Stimulated activated naive B cell treated with anti-CD40 and anti-IgM and Interleukin-4, amounts not matched to agents 10 μg/mL and 1 μg/mL and 100 μg/mL, for 72 hours (primary cell): ENCODE measurements around the gene ANKRD27.
A peak's percentile ranks its signal among the peaks of the same experiment; 100 is the strongest.
"Not testable (repeated sequence)": the region's sequence is repeated elsewhere in the genome, so short reads cannot be mapped to it uniquely, and the experiment has no call there.

ENCODE experiments used
- ATAC-seq, 2 donors: fragments of 150-1000 bp; cut with Tn5 transposase; replicated peaks; 2 replicates each; pipeline ENCODE4 v1.10.0; 2021; ENCODE audit warnings: moderate library complexity in 1 of 2
- DNase-seq: peaks from one replicate; pipeline ENCODE4 v3.0.0; 2021
- H3K27ac Mint-ChIP-seq: one replicate; pipeline ENCODE4 v1.8.0; 2022; ENCODE audit warnings: mild to moderate bottlenecking, mixed read lengths
- H3K27me3 Mint-ChIP-seq, 2 donors: one replicate each; pipeline ENCODE4 v1.8.0; 2022; ENCODE audit warnings: mixed read lengths in 2 of 2
- H3K36me3 Mint-ChIP-seq, 2 donors: one replicate each; pipeline ENCODE4 v1.8.0; 2022; ENCODE audit warnings: mixed read lengths in 2 of 2, mild to moderate bottlenecking in 1 of 2
- H3K4me1 Mint-ChIP-seq, 2 donors: one replicate each; pipeline ENCODE4 v1.8.0; 2022; ENCODE audit warnings: mixed read lengths in 2 of 2, mild to moderate bottlenecking in 1 of 2
- H3K4me3 Mint-ChIP-seq, 2 donors: one replicate each; pipeline ENCODE4 v1.8.0; 2022; ENCODE audit warnings: mild to moderate bottlenecking in 2 of 2, mixed read lengths in 2 of 2, moderate library complexity in 1 of 2
- H3K9me3 Mint-ChIP-seq, 2 donors: one replicate each; pipeline ENCODE4 v1.8.0; 2022; ENCODE audit warnings: mixed read lengths in 2 of 2, mild to moderate bottlenecking in 1 of 2

Gene ANKRD27

DNA sequence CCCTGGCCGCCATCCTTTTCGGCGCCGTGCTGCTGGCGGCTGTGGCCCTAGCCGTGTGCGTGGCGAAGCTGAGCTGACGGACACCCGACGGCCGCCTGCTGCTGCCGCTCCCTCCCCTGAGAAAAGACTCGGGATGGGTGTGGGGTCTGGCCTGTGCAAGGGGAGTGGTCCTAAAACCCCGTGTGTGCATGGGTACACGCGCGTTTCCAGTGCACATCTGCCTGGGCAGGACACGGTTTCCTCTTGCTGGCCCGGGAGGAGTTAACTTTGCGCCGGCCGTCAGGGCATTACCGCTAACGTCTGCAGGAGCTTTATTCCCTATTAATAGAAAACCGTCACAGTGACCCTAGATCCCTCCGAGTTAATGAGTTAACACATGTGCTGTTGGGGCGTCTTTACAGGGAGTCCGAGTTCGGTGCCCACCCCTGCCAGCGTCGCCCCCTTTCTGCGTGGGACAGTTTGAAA lies 1.9 kb upstream of the ANKRD27 start:
- Mint-ChIP-seq H3K9me3 (no peaks in the 10 kb centered on the region), H3K27ac (no peak overlapping the region), H3K4me3 (peak overlapping the region in 1 of 2 donors; percentile 30)

GRCh38 chr19:32676186-32676894 lies 1.4 kb upstream of the ANKRD27 start:
- peaks cover 0 to 3% of the 10 kb centered on the region in 2 donors for H3K36me3 Mint-ChIP-seq
- no peak for DNase-seq
- H3K27me3 Mint-ChIP-seq: peaks cover 13 to 24% of the 10 kb centered on the region in 2 donors
- ATAC-seq: no peak
- peak overlapping the region; percentile 84 to 86 for H3K4me3 Mint-ChIP-seq
- H3K27ac Mint-ChIP-seq: peak overlapping the region; percentile 81
- peaks cover 16 to 47% of the 10 kb centered on the region in 2 donors for H3K4me1 Mint-ChIP-seq
- no peaks in the 10 kb centered on the region for H3K9me3 Mint-ChIP-seq

More for the DNA sequence above, 1.9 kb upstream of the ANKRD27 start:
- ATAC-seq: no peak
- Mint-ChIP-seq H3K4me1 (peaks cover 15 to 43% of the 10 kb centered on the region in 2 donors), H3K36me3 (peaks cover 0 to 3% of the 10 kb centered on the region in 2 donors), H3K27me3 (peaks cover 13 to 24% of the 10 kb centered on the region in 2 donors)
- DNase-seq: no peak

GRCh38 chr19:32675720-32676185 lies 773 bp upstream of the ANKRD27 start, which contains the start of gene RGS9BP:
TSS of gene RGS9BP (plus strand) at chr19:32675848. CDS start at chr19:32676264, 416 bp downstream.
- DNase-seq (peak; percentile 32), ATAC-seq (peak; percentile 31 to 33)
- H3K27ac Mint-ChIP-seq: peak within 1 kb of the TSS; percentile 81
- H3K36me3 Mint-ChIP-seq: peaks cover 0 to 3% of the 10 kb centered on the region in 2 donors
- H3K4me1 Mint-ChIP-seq: peaks cover 16 to 47% of the 10 kb centered on the region in 2 donors
- no peaks in the 10 kb centered on the region for H3K9me3 Mint-ChIP-seq
- H3K4me3 Mint-ChIP-seq: peak within 1 kb of the TSS; percentile 84 to 86
- peaks cover 13 to 24% of the 10 kb centered on the region in 2 donors for H3K27me3 Mint-ChIP-seq

DNA sequence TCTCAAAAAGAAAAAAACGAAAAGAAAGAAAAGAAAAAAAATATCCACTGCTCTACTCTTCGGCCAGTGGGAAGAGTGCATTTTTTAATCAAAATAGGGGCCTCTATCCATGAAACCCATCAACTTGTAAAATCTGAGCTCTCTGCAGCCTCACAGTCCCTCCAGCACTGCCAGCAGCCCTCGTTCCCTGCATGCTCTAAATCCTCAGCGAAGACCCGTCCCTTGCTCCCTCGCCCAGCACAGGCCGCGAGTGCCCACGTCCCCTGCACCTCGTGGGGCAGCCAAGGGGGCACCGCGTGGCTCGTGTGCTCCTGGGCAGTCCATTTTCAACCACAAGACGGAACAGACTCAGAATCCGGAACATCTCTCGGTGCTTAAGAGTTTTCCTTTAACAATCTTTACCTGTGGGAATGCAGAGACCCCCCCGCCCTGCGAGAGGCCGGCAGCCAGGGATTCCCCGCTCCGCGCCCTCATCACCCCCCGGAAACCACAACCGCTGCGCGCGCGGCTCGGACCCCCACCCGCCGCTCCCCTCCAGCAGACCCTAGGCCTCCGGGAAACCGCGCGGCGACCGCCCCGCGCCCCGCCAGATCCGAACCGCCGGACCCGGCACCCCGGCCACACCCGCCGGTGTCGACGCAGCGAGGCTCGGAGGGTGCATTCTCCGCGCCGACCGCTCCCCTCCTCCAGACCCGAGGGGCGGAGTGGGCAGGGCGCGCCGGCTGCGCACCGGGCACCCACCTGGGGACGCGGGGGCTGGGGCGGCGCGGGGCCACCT lies 638 bp downstream of the ANKRD27 start:
- no peak for DNase-seq
- H3K27me3 Mint-ChIP-seq: peaks cover 13 to 24% of the 10 kb centered on the region in 2 donors
- peak overlapping the region; percentile 94 for H3K27ac Mint-ChIP-seq
- H3K4me1 Mint-ChIP-seq: peaks cover 22 to 52% of the 10 kb centered on the region in 2 donors
- no peak for ATAC-seq
- H3K36me3 Mint-ChIP-seq: peaks cover 5 to 8% of the 10 kb centered on the region in 2 donors
- peak overlapping the region; percentile 86 to 93 for H3K4me3 Mint-ChIP-seq
- no peaks in the 10 kb centered on the region for H3K9me3 Mint-ChIP-seq

- ATAC-seq (no peak), DNase-seq (no peak)
- Mint-ChIP-seq H3K36me3 (peaks cover 9% of the 10 kb centered on the region in 2 donors), H3K4me1 (peaks cover 24 to 52% of the 10 kb centered on the region in 2 donors), H3K4me3 (peak overlapping the region; percentile 86 to 93), H3K9me3 (no peaks in the 10 kb centered on the region), H3K27me3 (peaks cover 13 to 24% of the 10 kb centered on the region in 2 donors), H3K27ac (no peak overlapping the region)
Measured at GRCh38 chr19:32673573-32673972, 1.4 kb downstream of the ANKRD27 start.

- Mint-ChIP-seq H3K27me3 (peaks cover 13 to 17% of the 10 kb centered on the region in 2 donors), H3K9me3 (no peaks in the 10 kb centered on the region), H3K36me3 (peaks cover 9 to 10% of the 10 kb centered on the region in 2 donors), H3K4me1 (peaks cover 24 to 52% of the 10 kb centered on the region in 2 donors), H3K4me3 (peak overlapping the region in 1 of 2 donors; percentile 18), H3K27ac (no peak overlapping the region)
- ATAC-seq (no peak), DNase-seq (no peak)
Measured at GRCh38 chr19:32672841-32673240, 2.1 kb downstream of the ANKRD27 start.

GRCh38 chr19:32671883-32672593 lies 2.9 kb downstream of the ANKRD27 start:
- Mint-ChIP-seq H3K4me3 (no peak overlapping the region), H3K4me1 (peaks cover 23 to 45% of the 10 kb centered on the region in 2 donors), H3K36me3 (peaks cover 10 to 11% of the 10 kb centered on the region in 2 donors), H3K27ac (no peak overlapping the region), H3K9me3 (no peaks in the 10 kb centered on the region), H3K27me3 (peaks cover 6 to 9% of the 10 kb centered on the region in 2 donors)
- DNase-seq (no peak), ATAC-seq (no peak)

- Mint-ChIP-seq H3K4me1 (peaks cover 21 to 33% of the 10 kb centered on the region in 2 donors), H3K4me3 (no peak overlapping the region), H3K9me3 (no peaks in the 10 kb centered on the region), H3K36me3 (peaks cover 10 to 20% of the 10 kb centered on the region in 2 donors), H3K27ac (no peak overlapping the region), H3K27me3 (no peaks in the 10 kb centered on the region)
- no peak for DNase-seq
- ATAC-seq: no peak
Measured at GRCh38 chr19:32669310-32669709, 5.7 kb downstream of the ANKRD27 start.

GRCh38 chr19:32666084-32666483 lies 8.9 kb downstream of the ANKRD27 start:
- Mint-ChIP-seq H3K4me1 (peaks cover 12 to 13% of the 10 kb centered on the region in 2 donors), H3K36me3 (peaks cover 7 to 20% of the 10 kb centered on the region in 2 donors), H3K27ac (no peak overlapping the region), H3K4me3 (no peak overlapping the region), H3K9me3 (no peaks in the 10 kb centered on the region), H3K27me3 (no peaks in the 10 kb centered on the region)
- no peak for ATAC-seq
- DNase-seq: no peak

GRCh38 chr19:32662186-32662585 lies 12.8 kb downstream of the ANKRD27 start:
- ATAC-seq: peak; percentile 59 to 63
- Mint-ChIP-seq H3K9me3 (no peaks in the 10 kb centered on the region), H3K4me1 (peaks cover 5 to 7% of the 10 kb centered on the region in 2 donors), H3K27me3 (no peaks in the 10 kb centered on the region), H3K27ac (no peak overlapping the region), H3K4me3 (no peak overlapping the region), H3K36me3 (peaks cover 0 to 16% of the 10 kb centered on the region in 2 donors)
- DNase-seq: no peak

GRCh38 chr19:32661318-32661717 lies 13.7 kb downstream of the ANKRD27 start:
- ATAC-seq (no peak), DNase-seq (no peak)
- Mint-ChIP-seq H3K36me3 (peaks cover 4 to 14% of the 10 kb centered on the region in 2 donors), H3K9me3 (no peaks in the 10 kb centered on the region), H3K4me1 (peaks cover 5 to 7% of the 10 kb centered on the region in 2 donors), H3K4me3 (no peak overlapping the region), H3K27ac (no peak overlapping the region), H3K27me3 (no peaks in the 10 kb centered on the region)

DNA sequence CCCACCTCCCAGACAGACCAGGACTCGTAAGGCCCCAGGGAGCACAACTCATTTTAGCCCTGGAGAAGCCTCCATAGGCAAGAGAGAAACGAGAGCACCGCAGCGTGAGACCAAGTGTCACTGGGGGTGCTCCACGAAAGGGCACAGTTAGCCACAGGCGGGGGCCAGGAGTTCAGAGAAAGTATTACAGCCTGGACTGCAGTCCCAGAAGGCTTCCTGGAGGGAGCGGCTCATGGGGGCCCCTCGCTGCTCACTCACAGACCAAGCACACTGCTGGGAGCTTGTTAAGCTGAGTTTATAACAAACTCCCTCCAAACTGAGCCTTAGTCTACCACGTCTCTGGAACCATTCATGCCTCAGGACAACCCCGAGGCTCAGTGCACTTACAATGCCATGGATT lies 16.5 kb downstream of the ANKRD27 start:
- DNase-seq: no peak
- ATAC-seq: no peak
- Mint-ChIP-seq H3K4me3 (no peak overlapping the region), H3K27ac (no peak overlapping the region), H3K4me1 (peaks cover 5 to 7% of the 10 kb centered on the region in 2 donors), H3K27me3 (no peaks in the 10 kb centered on the region), H3K9me3 (no peaks in the 10 kb centered on the region), H3K36me3 (peaks cover 19% of the 10 kb centered on the region in 2 donors)

DNA sequence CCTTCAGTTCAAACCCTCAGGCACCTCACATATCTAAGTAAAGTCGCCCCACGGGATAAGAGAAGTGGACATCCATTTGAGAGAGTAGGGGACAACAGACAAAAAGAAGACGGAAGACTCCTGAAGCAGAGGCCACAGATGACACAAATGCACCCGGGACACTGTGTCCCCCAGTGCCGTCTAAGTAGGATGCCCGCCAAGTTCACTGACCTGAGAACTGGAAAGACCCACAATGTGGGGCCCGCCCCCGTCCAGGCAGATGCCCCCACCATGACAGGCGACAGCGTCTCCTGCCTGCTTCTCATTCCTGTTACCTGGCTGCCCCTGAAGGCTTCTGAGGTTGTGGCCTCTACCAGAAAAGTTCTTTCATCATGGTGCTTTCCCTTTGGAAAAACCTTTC lies 16.9 kb downstream of the ANKRD27 start:
- no peak for ATAC-seq
- Mint-ChIP-seq H3K27ac (no peak overlapping the region), H3K36me3 (peaks cover 22 to 23% of the 10 kb centered on the region in 2 donors), H3K4me1 (peaks cover 4 to 7% of the 10 kb centered on the region in 2 donors), H3K27me3 (no peaks in the 10 kb centered on the region), H3K4me3 (no peak overlapping the region), H3K9me3 (no peaks in the 10 kb centered on the region)
- no peak for DNase-seq

DNA sequence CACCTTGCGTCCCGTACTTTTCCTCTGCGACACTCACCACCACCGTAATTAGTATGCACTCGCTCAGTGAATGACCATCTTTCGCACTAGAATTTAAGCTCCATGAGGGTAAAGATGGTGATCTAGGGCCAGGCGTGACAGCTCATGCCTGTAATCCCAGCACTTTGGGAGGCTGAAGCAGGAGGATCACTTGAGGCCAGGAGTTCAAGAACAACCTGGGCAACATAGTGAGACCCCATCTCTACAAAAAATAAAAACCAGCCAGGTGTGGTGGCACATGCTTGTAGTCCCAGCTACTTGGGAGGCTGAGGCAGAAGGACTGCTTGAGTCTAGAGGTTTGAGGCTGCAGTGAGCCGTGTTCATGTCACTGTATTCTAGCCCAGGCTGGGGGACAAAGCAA lies 18.6 kb downstream of the ANKRD27 start:
- H3K36me3 Mint-ChIP-seq: peaks cover 25 to 29% of the 10 kb centered on the region in 2 donors

More for the DNA sequence above, 18.6 kb downstream of the ANKRD27 start:
- H3K27me3 Mint-ChIP-seq, DNase-seq, H3K4me1 Mint-ChIP-seq, H3K4me3 Mint-ChIP-seq, H3K9me3 Mint-ChIP-seq, ATAC-seq, H3K27ac Mint-ChIP-seq: not testable (repeated sequence)
